HG03520 (cell line): ENCODE measurements around the gene SGK2.

Experiments
- ATAC-seq: cut with Tn5 transposase; IDR thresholded peaks from one replicate; pipeline ENCODE4 v1.9.1; 2021; ENCODE audit warnings: mild to moderate bottlenecking, moderate library complexity; ENCODE audit not compliant: unreplicated experiment

SGK2 gene

GRCh38 chr20:43535370-43536004, 23.3 kb upstream of the SGK2 start:
- ATAC-seq: no peak

GRCh38 chr20:43536041-43536816, 22.6 kb upstream of the SGK2 start:
- no peak for ATAC-seq

GRCh38 chr20:43536817-43537440, 21.9 kb upstream of the SGK2 start:
- ATAC-seq: no peak

- no peak for ATAC-seq
Measured at GRCh38 chr20:43537921-43538877, 20.6 kb upstream of the SGK2 start.

GRCh38 chr20:43538878-43539700, 19.7 kb upstream of the SGK2 start:
- ATAC-seq: no peak

- ATAC-seq: no peak
Measured at GRCh38 chr20:43539975-43540672, 18.7 kb upstream of the SGK2 start.

- no peak for ATAC-seq
Measured at GRCh38 chr20:43540673-43541060, 18.2 kb upstream of the SGK2 start.

GRCh38 chr20:43541214-43541613, 17.6 kb upstream of the SGK2 start:
- no peak for ATAC-seq

- ATAC-seq: no peak
Measured at GRCh38 chr20:43542161-43542560, 16.7 kb upstream of the SGK2 start.

GRCh38 chr20:43542674-43543073, 16.2 kb upstream of the SGK2 start:
- no peak for ATAC-seq

- no peak for ATAC-seq
Measured at GRCh38 chr20:43543138-43543537, 15.7 kb upstream of the SGK2 start.

GRCh38 chr20:43544501-43544900, 14.3 kb upstream of the SGK2 start:
- no peak for ATAC-seq

GRCh38 chr20:43545837-43546578, 12.8 kb upstream of the SGK2 start:
- no peak for ATAC-seq

GRCh38 chr20:43548273-43548880, 10.4 kb upstream of the SGK2 start:
- ATAC-seq: no peak

GRCh38 chr20:43549416-43550065, 9.3 kb upstream of the SGK2 start:
- no peak for ATAC-seq

GRCh38 chr20:43550456-43550855, 8.4 kb upstream of the SGK2 start:
- no peak for ATAC-seq

- ATAC-seq: no peak
Measured at GRCh38 chr20:43554369-43554768, 4.5 kb upstream of the SGK2 start.
